HL-60/S4 treated with retinoic acid at 250 ng/mL for 4 days and 3 days (cell line): ENCODE data around the gene IL17B.

ENCODE experiments used
- in situ Hi-C: fragments of 300-500 bp; cut with MboI; formaldehyde crosslinking; loops from 2 replicates; pipeline ENCODE4 v1.7.0; 2022; ENCODE audit warnings: low sequenced_read_pairs

The IL17B gene

GRCh38 chr5:149415066-149415967, 36.2 kb upstream of the IL17B start:
- in situ Hi-C loops, result no loop called here

- in situ Hi-C loops, result no loop called here
Measured at GRCh38 chr5:149414405-149415065, 35.4 kb upstream of the IL17B start.

GRCh38 chr5:149413477-149414210, 34.6 kb upstream of the IL17B start:
- in situ Hi-C loops, result no loop called here

- in situ Hi-C loops, result no loop called here
Measured at GRCh38 chr5:149412783-149413476, 33.8 kb upstream of the IL17B start.

- in situ Hi-C loops, result no loop called here
Measured at GRCh38 chr5:149411738-149412519, 32.8 kb upstream of the IL17B start.

GRCh38 chr5:149410721-149411432, 31.8 kb upstream of the IL17B start:
- in situ Hi-C loops, result no loop called here

- in situ Hi-C loops, result no loop called here
Measured at GRCh38 chr5:149410071-149410470, 31.0 kb upstream of the IL17B start.

GRCh38 chr5:149409268-149409948, 30.3 kb upstream of the IL17B start:
- in situ Hi-C loops, result no loop called here

- in situ Hi-C loops, result no loop called here
Measured at GRCh38 chr5:149408252-149409099, 29.4 kb upstream of the IL17B start.

- in situ Hi-C loops, result no loop called here
Measured at GRCh38 chr5:149407323-149408251, 28.5 kb upstream of the IL17B start.

- in situ Hi-C loops, result no loop called here
Measured at GRCh38 chr5:149406979-149407306, 27.9 kb upstream of the IL17B start.

- in situ Hi-C loops, result no loop called here
Measured at GRCh38 chr5:149406203-149406978, 27.3 kb upstream of the IL17B start.

GRCh38 chr5:149405550-149406202, 26.6 kb upstream of the IL17B start:
- in situ Hi-C loops, result no loop called here

GRCh38 chr5:149404746-149405549, 25.9 kb upstream of the IL17B start:
- in situ Hi-C loops, result no loop called here
